HG03439 (cell line): Measurements from ENCODE around the gene ENTPD2.
"Not testable (repeated sequence)": the region's sequence is repeated elsewhere in the genome, so short reads cannot be mapped to it uniquely, and the experiment has no call there.

Experiments used
- ATAC-seq: cut with Tn5 transposase; IDR thresholded peaks from one replicate; pipeline ENCODE4 v1.9.1; 2021; ENCODE audit warnings: mild to moderate bottlenecking, moderate library complexity; ENCODE audit not compliant: unreplicated experiment

ENTPD2 gene

GRCh38 chr9:137048655-137049543 lies 5.0 kb downstream of the ENTPD2 start:
- ATAC-seq, result no peak

GRCh38 chr9:137046088-137046787 lies 7.6 kb downstream of the ENTPD2 start, which contains the start of gene NPDC1:
TSS of gene NPDC1 (minus strand) at chr9:137046177. CDS start at chr9:137045989, 188 bp downstream.
- ATAC-seq, result peak; percentile 54

GRCh38 chr9:137045294-137046087 lies 8.4 kb downstream of the ENTPD2 start:
- no peak for ATAC-seq

GRCh38 chr9:137044502-137045177 lies 9.2 kb downstream of the ENTPD2 start:
- no peak for ATAC-seq

- ATAC-seq, result no peak
Observed at GRCh38 chr9:137044037-137044436, 9.8 kb downstream of the ENTPD2 start.

GRCh38 chr9:137042751-137043727 lies 10.8 kb downstream of the ENTPD2 start:
- ATAC-seq, result no peak

- no peak for ATAC-seq
Observed at GRCh38 chr9:137041124-137041523, 12.7 kb downstream of the ENTPD2 start.

- no peak for ATAC-seq
Observed at GRCh38 chr9:137040568-137040967, 13.3 kb downstream of the ENTPD2 start.

GRCh38 chr9:137039611-137040366 lies 14.1 kb downstream of the ENTPD2 start:
- ATAC-seq, result no peak

GRCh38 chr9:137038916-137039315 lies 14.9 kb downstream of the ENTPD2 start:
- no peak for ATAC-seq

GRCh38 chr9:137037483-137037882 lies 16.4 kb downstream of the ENTPD2 start:
- no peak for ATAC-seq

GRCh38 chr9:137037035-137037434 lies 16.8 kb downstream of the ENTPD2 start:
- no peak for ATAC-seq

- no peak for ATAC-seq
Observed at GRCh38 chr9:137035937-137036336, 17.9 kb downstream of the ENTPD2 start.

- no peak for ATAC-seq
Observed at GRCh38 chr9:137035507-137035834, 18.4 kb downstream of the ENTPD2 start.

- peak; percentile 48 for ATAC-seq
Observed at GRCh38 chr9:137034709-137035506, 19.0 kb downstream of the ENTPD2 start.

GRCh38 chr9:137034039-137034708 lies 19.7 kb downstream of the ENTPD2 start:
- no peak for ATAC-seq

GRCh38 chr9:137033481-137033880 lies 20.4 kb downstream of the ENTPD2 start:
- not testable (repeated sequence) for ATAC-seq
